Tibial artery (tissue), 4 donors: ENCODE results near the gene CDCA7.

Source experiments
- DNase-seq, 2 donors: peaks; one replicate each; pipeline ENCODE4 v3.0.0-alpha.2; 2019
- H3K27ac ChIP-seq, 2 donors: fragments of 200-600 bp; sonication (generic) in 1 of 2; 1 replicate in 1 of 2; 2 replicates in 1 of 2; pipeline ENCODE4 v1.5.1; 2018 to 2019; ENCODE audit warnings: mild to moderate bottlenecking in 1 of 2
- H3K27me3 ChIP-seq, 2 donors: fragments of 200-600 bp; sonication (generic) in 1 of 2; one replicate each; pipeline versions ENCODE4 v1.5.1 to v1.6.0; 2016 to 2019
- H3K36me3 ChIP-seq, 3 donors: fragments of 200-600 bp; sonication (generic) in 2 of 3; one replicate each; pipeline ENCODE4 v1.5.1; 2016 to 2019; ENCODE audit warnings: mild to moderate bottlenecking in 2 of 3
- H3K4me1 ChIP-seq, 4 donors: fragments of 200-600 bp; sonication (generic) in 2 of 4; 1 replicate in 3 of 4; 2 replicates in 1 of 4; pipeline ENCODE4 v1.5.1; 2016 to 2019
- H3K4me3 ChIP-seq, 2 donors: fragments of 200-600 bp; sonication (generic) in 1 of 2; 1 replicate in 1 of 2; 2 replicates in 1 of 2; pipeline ENCODE4 v1.5.1; 2018 to 2019; ENCODE audit warnings: mild to moderate bottlenecking in 2 of 2
- H3K9me3 ChIP-seq, 3 donors: fragments of 200-600 bp; sonication (generic) in 1 of 3; one replicate each; pipeline ENCODE4 v1.5.1; 2016 to 2019
- intact Hi-C: fragments of 100-400 bp; cut with DNase I; formaldehyde crosslinking; loops from one replicate; pipeline ENCODE4 v1.15.0; 2023; ENCODE audit warnings: low total_unique reads
- TF ChIP-seq, protein P1 (sequence below), 2 experiments: fragments of 200-600 bp in 1 of 2; fragments of 450-650 bp in 1 of 2; IDR thresholded peaks; one replicate each; pipeline ENCODE4 v1.5.1; 2017 to 2019; ENCODE audit warnings: antibody characterized with exemption in 2 of 2, mild to moderate bottlenecking in 1 of 2, moderate library complexity in 1 of 2

CDCA7 gene

GRCh38 chr2:173404841-173405750 lies 50.4 kb downstream of the CDCA7 start:
- TF ChIP-seq, protein P1, sequence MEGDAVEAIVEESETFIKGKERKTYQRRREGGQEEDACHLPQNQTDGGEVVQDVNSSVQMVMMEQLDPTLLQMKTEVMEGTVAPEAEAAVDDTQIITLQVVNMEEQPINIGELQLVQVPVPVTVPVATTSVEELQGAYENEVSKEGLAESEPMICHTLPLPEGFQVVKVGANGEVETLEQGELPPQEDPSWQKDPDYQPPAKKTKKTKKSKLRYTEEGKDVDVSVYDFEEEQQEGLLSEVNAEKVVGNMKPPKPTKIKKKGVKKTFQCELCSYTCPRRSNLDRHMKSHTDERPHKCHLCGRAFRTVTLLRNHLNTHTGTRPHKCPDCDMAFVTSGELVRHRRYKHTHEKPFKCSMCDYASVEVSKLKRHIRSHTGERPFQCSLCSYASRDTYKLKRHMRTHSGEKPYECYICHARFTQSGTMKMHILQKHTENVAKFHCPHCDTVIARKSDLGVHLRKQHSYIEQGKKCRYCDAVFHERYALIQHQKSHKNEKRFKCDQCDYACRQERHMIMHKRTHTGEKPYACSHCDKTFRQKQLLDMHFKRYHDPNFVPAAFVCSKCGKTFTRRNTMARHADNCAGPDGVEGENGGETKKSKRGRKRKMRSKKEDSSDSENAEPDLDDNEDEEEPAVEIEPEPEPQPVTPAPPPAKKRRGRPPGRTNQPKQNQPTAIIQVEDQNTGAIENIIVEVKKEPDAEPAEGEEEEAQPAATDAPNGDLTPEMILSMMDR (IDR thresholded peaks at IDR 0.05) = no peak
- no peaks in the 10 kb centered on the region for H3K36me3 ChIP-seq
- H3K27me3 ChIP-seq = peaks cover 0 to 31% of the 10 kb centered on the region in 2 donors
- H3K4me1 ChIP-seq = peaks cover 0 to 18% (median 9%) of the 10 kb centered on the region in 4 donors
- intact Hi-C loops = loop anchor here (5.0 kb wide), 1 partner anchor 937 kb away; no protein-coding TSS in a partner anchor
- DNase-seq = no peak
- no peak overlapping the region for H3K4me3 ChIP-seq
- H3K9me3 ChIP-seq = no peaks in the 10 kb centered on the region
- H3K27ac ChIP-seq = no peak overlapping the region

DNA sequence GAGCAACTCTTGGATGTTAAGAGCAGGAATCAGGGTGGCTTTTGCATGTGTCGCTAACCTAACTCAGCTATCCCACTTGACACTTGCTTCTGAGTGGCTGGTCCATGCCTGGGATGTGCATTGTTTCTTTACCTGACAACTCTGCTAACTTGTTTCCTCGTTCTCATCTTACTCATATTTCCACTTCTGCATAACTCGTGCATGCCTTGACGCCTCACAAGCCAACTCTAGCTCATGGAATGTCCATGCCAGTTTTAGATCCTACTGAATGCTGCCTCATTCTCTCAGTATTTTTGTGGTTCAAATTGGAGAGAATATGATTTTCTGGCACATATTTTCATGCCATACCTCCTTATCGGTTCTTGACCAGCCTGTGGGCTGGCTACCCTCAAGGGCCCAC lies 52.5 kb downstream of the CDCA7 start:
- TF ChIP-seq, protein P1 (IDR thresholded peaks at IDR 0.05) = no peak
- intact Hi-C loops = no loop called here
- no peak overlapping the region for H3K27ac ChIP-seq
- H3K9me3 ChIP-seq = no peaks in the 10 kb centered on the region
- H3K27me3 ChIP-seq = peaks cover 0 to 16% of the 10 kb centered on the region in 2 donors
- no peaks in the 10 kb centered on the region for H3K36me3 ChIP-seq
- H3K4me3 ChIP-seq = no peak overlapping the region
- H3K4me1 ChIP-seq = peaks cover 0 to 6% (median 3%) of the 10 kb centered on the region in 4 donors
- DNase-seq = no peak

DNA sequence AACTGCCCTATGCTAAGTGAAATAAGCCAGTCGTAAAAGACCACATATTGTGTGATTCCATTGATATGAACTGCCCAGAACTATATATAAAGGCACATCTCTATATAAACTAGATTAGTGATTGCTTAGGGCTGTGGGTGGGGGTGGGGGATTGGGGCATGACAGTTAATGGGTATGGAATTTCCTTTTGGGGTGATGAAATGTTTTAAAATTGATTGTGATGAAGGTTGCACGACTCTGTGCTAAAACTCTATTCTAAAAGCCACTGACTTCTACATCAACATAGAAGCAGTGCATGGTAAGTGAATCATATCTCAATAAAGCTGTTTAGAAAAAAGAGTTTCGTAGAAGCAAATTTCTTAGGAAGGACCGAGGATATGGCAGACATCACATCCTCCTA lies 53.0 kb downstream of the CDCA7 start:
- Histone ChIP-seq H3K27ac (no peak overlapping the region), H3K4me3 (no peak overlapping the region), H3K4me1 (peaks cover 0 to 1% (median under 1%) of the 10 kb centered on the region in 4 donors), H3K36me3 (no peaks in the 10 kb centered on the region), H3K9me3 (no peaks in the 10 kb centered on the region), H3K27me3 (peaks cover 0 to 14% of the 10 kb centered on the region in 2 donors)
- TF ChIP-seq, protein P1 (IDR thresholded peaks at IDR 0.05) = no peak
- intact Hi-C loops = no loop called here
- no peak for DNase-seq

DNA sequence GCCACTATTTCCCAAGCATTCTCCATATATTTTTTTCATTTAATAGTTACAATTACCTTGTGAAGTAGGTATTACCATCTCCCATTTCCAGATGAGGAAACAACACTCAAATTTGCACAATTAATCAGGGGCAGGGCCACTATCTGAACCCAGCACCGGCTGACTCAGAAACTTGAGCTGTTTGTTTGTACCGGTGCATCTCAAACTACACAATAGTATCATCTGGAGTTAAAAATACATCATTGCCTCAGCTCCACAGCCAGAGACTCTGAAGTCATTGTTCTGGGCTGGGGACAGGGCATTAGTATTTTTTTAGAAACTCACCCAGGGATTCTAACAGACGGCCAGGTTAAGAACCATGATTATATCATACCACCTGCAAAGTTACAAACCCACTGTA lies 55.9 kb downstream of the CDCA7 start:
- no peak for DNase-seq
- Histone ChIP-seq H3K27ac (no peak overlapping the region), H3K9me3 (no peaks in the 10 kb centered on the region), H3K27me3 (peaks cover 0 to 3% of the 10 kb centered on the region in 2 donors), H3K36me3 (no peaks in the 10 kb centered on the region), H3K4me3 (no peak overlapping the region), H3K4me1 (no peaks in the 10 kb centered on the region)
- TF ChIP-seq, protein P1 (IDR thresholded peaks at IDR 0.05) = no peak
- intact Hi-C loops = no loop called here

DNA sequence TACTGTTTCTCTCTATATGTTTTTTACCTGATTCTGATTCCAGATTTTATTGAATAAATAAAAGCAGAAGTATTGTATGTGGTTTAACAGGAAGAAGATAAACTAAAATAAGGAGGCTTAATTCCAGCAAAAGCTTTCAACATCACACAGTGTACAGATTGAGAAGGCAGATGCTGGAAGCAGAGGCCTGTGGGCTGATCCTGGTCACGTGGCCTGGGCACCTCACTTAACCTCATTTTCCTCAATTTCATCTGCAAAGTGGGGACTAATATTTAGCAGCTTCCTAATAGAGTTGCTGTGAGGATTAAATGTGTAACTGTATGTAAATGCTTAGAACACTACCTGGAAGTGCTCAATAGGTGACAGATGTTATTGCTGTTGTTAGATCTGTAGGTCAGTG lies 58.0 kb downstream of the CDCA7 start:
- no peak overlapping the region for H3K27ac ChIP-seq
- peaks cover 0 to 7% of the 10 kb centered on the region in 2 donors for H3K27me3 ChIP-seq
- H3K4me1 ChIP-seq = no peaks in the 10 kb centered on the region
- H3K9me3 ChIP-seq = no peaks in the 10 kb centered on the region
- no peaks in the 10 kb centered on the region for H3K36me3 ChIP-seq
- H3K4me3 ChIP-seq = no peak overlapping the region
- no peak for DNase-seq
- intact Hi-C loops = no loop called here
- TF ChIP-seq, protein P1 (IDR thresholded peaks at IDR 0.05) = no peak
